NB4 (cell line): Measurements from ENCODE around the gene TOR2A.

Experiments
- DNase-seq: peaks from one replicate; pipeline ENCODE4 v3.0.0; 2010; ENCODE audit warnings: low read depth
- H3K4me3 ChIP-seq: one replicate; pipeline ENCODE4 v1.5.1; 2011; ENCODE audit warnings: mild to moderate bottlenecking, low read depth, low read length, moderate library complexity
- CTCF ChIP-seq: IDR thresholded peaks from one replicate; pipeline ENCODE4 v1.5.1; 2012; ENCODE audit warnings: low read depth, low read length
- MAX ChIP-seq: IDR thresholded peaks from 2 replicates; pipeline ENCODE4 v1.6.1; 2011; ENCODE audit warnings: low read depth, low read length
- MYC ChIP-seq: IDR thresholded peaks from 2 replicates; pipeline ENCODE4 v1.6.1; 2011; ENCODE audit warnings: low read depth, low read length
- POLR2A ChIP-seq: IDR thresholded peaks from 2 replicates; pipeline ENCODE4 v1.6.1; 2011; ENCODE audit warnings: mild to moderate bottlenecking; ENCODE audit not compliant: insufficient read length; ENCODE audit errors: extremely low read depth

The TOR2A gene

GRCh38 chr9:127770583-127770904, 35.5 kb upstream of the TOR2A start:
- H3K4me3 ChIP-seq, result peak overlapping the region; percentile 40
- TF ChIP-seq POLR2A (no peak), MYC (no peak), MAX (no peak), CTCF (no peak)
- no peak for DNase-seq

GRCh38 chr9:127769929-127770582, 35.0 kb upstream of the TOR2A start:
- TF ChIP-seq MYC (no peak), MAX (no peak), CTCF (no peak), POLR2A (no peak)
- H3K4me3 ChIP-seq, result no peak overlapping the region
- DNase-seq, result peak; percentile 48

GRCh38 chr9:127769101-127769500, 34.0 kb upstream of the TOR2A start:
- DNase-seq, result no peak
- TF ChIP-seq MYC (no peak), CTCF (no peak), MAX (no peak), POLR2A (no peak)
- H3K4me3 ChIP-seq, result no peak overlapping the region

- no peak for TF ChIP-seq MYC
- H3K4me3 ChIP-seq, result no peak overlapping the region
- no peak for DNase-seq
These were observed 33.6 kb upstream of the TOR2A start for GRCh38 chr9:127768698-127769097.

GRCh38 chr9:127767909-127768331, 32.8 kb upstream of the TOR2A start:
- TF ChIP-seq MYC (no peak), POLR2A (no peak), CTCF (no peak), MAX (no peak)

GRCh38 chr9:127767410-127767809, 32.3 kb upstream of the TOR2A start:
- no peak for DNase-seq
- no peak overlapping the region for H3K4me3 ChIP-seq
- TF ChIP-seq MAX (no peak), POLR2A (no peak), CTCF (no peak), MYC (no peak)

More at GRCh38 chr9:127767909-127768331, 32.8 kb upstream of the TOR2A start:
- DNase-seq, result no peak
- H3K4me3 ChIP-seq, result no peak overlapping the region
